Mucosa of descending colon (tissue), 3 donors: ENCODE results near the gene ESYT2. TPM values are rescaled to one million over a fixed set of nuclear protein-coding genes. Genes with fewer than 3 reads are reported as not detected.

Source experiments
- ATAC-seq: fragments of 200-7000 bp; cut with Tn5 transposase; one replicate; pipeline ENCODE4 v1.9.1; 2020; ENCODE audit warnings: mild to moderate bottlenecking, moderate library complexity
- DNase-seq, 3 donors: peaks; one replicate each; pipeline ENCODE4 v3.0.0-alpha.2; 2020
- H3K36me3 ChIP-seq: fragments of 200-600 bp; one replicate; pipeline ENCODE4 v1.8.0; 2021; ENCODE audit warnings: low read depth, mild to moderate bottlenecking
- H3K4me1 ChIP-seq: fragments of 200-600 bp; one replicate; pipeline ENCODE4 v1.8.0; 2021; ENCODE audit warnings: low read depth, mild to moderate bottlenecking
- H3K4me3 ChIP-seq: fragments of 200-600 bp; one replicate; pipeline ENCODE4 v1.8.0; 2021; ENCODE audit warnings: mild to moderate bottlenecking
- H3K9me3 ChIP-seq: fragments of 200-600 bp; one replicate; pipeline ENCODE4 v1.8.0; 2021; ENCODE audit warnings: mild to moderate bottlenecking
- CTCF ChIP-seq: fragments of 200-600 bp; IDR thresholded peaks from one replicate; pipeline ENCODE4 v1.8.0; 2022; ENCODE audit warnings: antibody characterized with exemption, mild to moderate bottlenecking
- intact Hi-C, 2 donors: fragments of 100-400 bp; cut with DNase I in 1 of 2; cut with micrococcal nuclease in 1 of 2; formaldehyde crosslinking; loops; one replicate each; pipeline versions ENCODE4 v1.11.0 to v1.11.1; 2022; cut with DNase I, micrococcal nuclease
- total RNA-seq, 3 donors: library from RNA; stranded (reverse); fragmentation: NEBNext Ultra II Directional in 2 of 3; extraction: Animal tissue kit (Norgen Biotek cat#: 25700) in 2 of 3; gene quantifications; one replicate each; pipeline versions ENCODE4 v1.2.1 to v1.2.4, GENCODE V29; 2021 to 2023
- donor health status: DM: no; HTN: no; CAD: no; lungs with moderate emphysema.
- donor health status: DM: no; HTN: no; CAD: no.
- donor health status: DM: no; HTN: yes; CAD: no.

ESYT2 gene
- total RNA-seq, 3 donors from 2014 or later, result 66.8 to 89.3 (median 69.0) TPM

- intact Hi-C loops, result no loop called here
- DNase-seq, result peak; percentile 66 to 81 (median 75)
- peak; percentile 41 for ATAC-seq
- Histone ChIP-seq H3K4me1 (peaks cover 72% of the 10 kb centered on the region), H3K9me3 (no peaks in the 10 kb centered on the region), H3K36me3 (no peaks in the 10 kb centered on the region), H3K4me3 (no peak overlapping the region)
- TF ChIP-seq CTCF, result no peak
Observed at GRCh38 chr7:158816995-158817394, 12.3 kb downstream of the ESYT2 start.

- ATAC-seq (no peak), DNase-seq (no peak)
- intact Hi-C loops, result no loop called here
- H3K36me3 ChIP-seq, result no peaks in the 10 kb centered on the region
- no peaks in the 10 kb centered on the region for H3K9me3 ChIP-seq
- H3K4me3 ChIP-seq, result no peak overlapping the region
- TF ChIP-seq CTCF, result no peak
- H3K4me1 ChIP-seq, result peaks cover 69% of the 10 kb centered on the region
Observed at GRCh38 chr7:158816271-158816670, 13.0 kb downstream of the ESYT2 start.

- intact Hi-C loops, result no loop called here
- H3K36me3 ChIP-seq, result no peaks in the 10 kb centered on the region
- H3K4me3 ChIP-seq, result no peak overlapping the region
- no peak for DNase-seq
- TF ChIP-seq CTCF, result no peak
- H3K9me3 ChIP-seq, result no peaks in the 10 kb centered on the region
- H3K4me1 ChIP-seq, result peaks cover 66% of the 10 kb centered on the region
- ATAC-seq, result no peak
Observed at GRCh38 chr7:158815800-158816128, 13.5 kb downstream of the ESYT2 start.

GRCh38 chr7:158815083-158815799 lies 14.1 kb downstream of the ESYT2 start:
- no peaks in the 10 kb centered on the region for H3K9me3 ChIP-seq
- intact Hi-C loops, result no loop called here
- ATAC-seq (no peak), DNase-seq (no peak)
- H3K36me3 ChIP-seq, result no peaks in the 10 kb centered on the region
- peaks cover 62% of the 10 kb centered on the region for H3K4me1 ChIP-seq
- no peak for TF ChIP-seq CTCF
- no peak overlapping the region for H3K4me3 ChIP-seq

- Histone ChIP-seq H3K36me3 (no peaks in the 10 kb centered on the region), H3K4me1 (peaks cover 60% of the 10 kb centered on the region), H3K9me3 (no peaks in the 10 kb centered on the region), H3K4me3 (no peak overlapping the region)
- intact Hi-C loops, result no loop called here
- DNase-seq (no peak), ATAC-seq (no peak)
- no peak for TF ChIP-seq CTCF
Observed at GRCh38 chr7:158814637-158815036, 14.7 kb downstream of the ESYT2 start.

- no peak overlapping the region for H3K4me3 ChIP-seq
- intact Hi-C loops, result no loop called here
- peaks cover 41% of the 10 kb centered on the region for H3K4me1 ChIP-seq
- DNase-seq (no peak), ATAC-seq (peak; percentile 50)
- TF ChIP-seq CTCF, result no peak
- H3K36me3 ChIP-seq, result no peaks in the 10 kb centered on the region
- no peaks in the 10 kb centered on the region for H3K9me3 ChIP-seq
Observed at GRCh38 chr7:158812684-158813083, 16.6 kb downstream of the ESYT2 start.
